Left renal cortex interstitium (tissue), 4 donors: ENCODE measurements around the gene ATP8B3. TPM values are rescaled to one million over a fixed set of nuclear protein-coding genes. Genes with fewer than 3 reads are reported as not detected.

Experiments used
- DNase-seq, 4 donors: peaks; one replicate each; pipeline ENCODE4 v3.0.0-alpha.2; 2013; ENCODE audit warnings: low read depth in 4 of 4, low spot score in 2 of 4, missing footprints in 1 of 4
- polyA plus RNA-seq, 4 donors: library from polyadenylated mRNA; unstranded; fragments of 120-200 nt; gene quantifications; one replicate each; pipeline ENCODE4 v1.2.1, GENCODE V29; 2013; ENCODE audit not compliant: insufficient read length in 4 of 4

Gene ATP8B3
- polyA plus RNA-seq, 4 donors, result 0.52 to 1.0 (median 0.76) TPM

DNA sequence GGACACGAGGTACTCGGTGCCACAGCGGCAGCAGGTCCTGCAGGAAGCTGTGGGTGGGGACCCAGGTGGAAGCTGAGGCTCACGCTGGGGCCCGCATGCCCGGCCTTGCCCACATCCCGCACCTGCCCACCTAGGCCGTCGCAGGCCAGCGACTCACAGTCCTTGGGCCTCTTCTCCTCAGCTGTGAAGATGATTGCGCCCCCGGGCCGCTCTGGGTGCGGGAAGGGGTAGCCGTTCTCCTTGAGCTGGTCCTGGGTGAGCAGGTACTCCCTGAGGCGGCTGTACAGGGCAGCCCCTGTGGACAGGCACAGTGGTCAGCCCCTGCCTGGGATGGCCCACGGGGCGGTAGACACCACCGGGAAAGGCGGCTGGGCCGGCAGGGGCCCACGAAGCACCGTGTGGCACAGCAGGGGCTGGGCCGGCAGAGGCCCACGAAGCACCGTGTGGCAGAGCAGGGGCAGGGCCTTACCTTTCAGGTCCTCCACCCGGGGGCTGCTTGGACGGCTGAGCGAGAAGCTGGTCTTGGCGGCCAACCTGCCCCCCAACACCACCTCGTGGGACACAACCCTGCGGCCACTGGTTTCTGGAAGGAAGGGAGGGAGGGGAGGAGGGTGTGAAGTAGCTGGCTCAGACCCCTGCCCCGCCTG is 6.6 kb upstream of the ATP8B3 start:
- no peak for DNase-seq

DNA sequence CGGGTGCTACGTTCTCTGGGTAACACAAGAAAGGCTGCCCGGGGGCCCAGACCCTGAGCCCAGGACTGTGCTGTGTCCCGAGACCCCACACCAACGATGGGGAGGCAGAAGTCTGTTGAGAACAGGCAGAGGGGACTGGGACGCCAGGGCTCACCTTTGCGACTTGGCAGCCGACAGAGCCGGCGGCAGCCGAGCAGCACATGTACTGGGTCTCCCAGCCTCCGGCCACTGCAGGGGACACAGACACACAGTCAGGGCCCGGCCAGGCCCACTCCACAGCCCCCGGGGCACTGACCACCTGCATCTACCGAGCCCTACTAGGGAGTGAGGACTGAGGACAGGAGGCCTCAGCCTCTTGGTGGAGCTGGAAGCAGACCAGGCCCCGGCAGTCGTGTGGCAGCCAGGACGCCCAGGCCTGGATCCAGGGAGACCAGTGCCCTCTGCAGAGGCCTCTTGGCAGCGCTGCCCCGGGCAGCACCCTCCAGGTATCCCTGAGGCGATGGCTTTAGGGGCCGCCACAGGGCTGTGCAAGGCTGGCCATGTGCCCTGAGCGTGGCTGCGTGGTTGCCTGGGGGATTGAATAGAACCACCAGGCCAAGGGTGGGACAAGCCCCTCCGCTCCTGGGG is 5.6 kb upstream of the ATP8B3 start:
- no peak for DNase-seq

DNA sequence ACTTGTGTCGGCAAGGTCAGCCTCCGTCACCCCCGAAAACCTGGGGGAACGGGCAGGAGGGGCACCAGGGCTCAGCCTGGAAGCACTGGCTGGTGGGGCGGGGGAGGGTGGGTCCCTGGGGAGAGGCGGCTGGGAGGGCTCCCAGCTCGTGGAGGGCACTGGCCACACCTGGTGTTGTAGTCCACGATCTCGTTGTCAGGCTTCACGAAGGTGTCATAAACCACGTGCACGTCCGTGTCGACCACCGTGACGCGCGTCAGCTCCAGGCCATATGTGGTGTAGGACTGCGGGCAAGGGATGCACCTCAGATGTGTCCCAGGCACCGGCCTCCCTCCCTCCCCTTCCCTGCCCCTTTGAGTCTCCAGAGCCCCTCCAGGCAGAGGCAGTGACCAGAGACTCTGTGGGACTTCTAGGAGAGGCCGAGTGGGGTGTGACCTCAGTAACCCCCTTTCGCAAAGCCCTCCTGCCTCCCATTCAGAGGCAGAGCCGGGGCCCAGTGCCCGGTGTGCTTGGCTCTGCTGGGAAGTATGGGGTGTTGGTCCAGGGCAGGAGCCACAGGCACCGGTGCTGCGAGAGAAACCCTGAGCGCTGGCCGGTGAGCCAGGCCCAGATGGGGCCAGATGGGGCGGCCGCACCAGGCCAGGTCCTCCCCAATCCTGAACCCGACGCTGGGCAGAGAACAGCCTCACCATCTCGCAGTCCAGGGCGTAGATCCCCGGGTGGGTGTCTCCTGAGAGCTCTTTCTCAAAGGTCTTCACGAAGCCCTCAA is 4.6 kb upstream of the ATP8B3 start:
- DNase-seq, result no peak

DNA sequence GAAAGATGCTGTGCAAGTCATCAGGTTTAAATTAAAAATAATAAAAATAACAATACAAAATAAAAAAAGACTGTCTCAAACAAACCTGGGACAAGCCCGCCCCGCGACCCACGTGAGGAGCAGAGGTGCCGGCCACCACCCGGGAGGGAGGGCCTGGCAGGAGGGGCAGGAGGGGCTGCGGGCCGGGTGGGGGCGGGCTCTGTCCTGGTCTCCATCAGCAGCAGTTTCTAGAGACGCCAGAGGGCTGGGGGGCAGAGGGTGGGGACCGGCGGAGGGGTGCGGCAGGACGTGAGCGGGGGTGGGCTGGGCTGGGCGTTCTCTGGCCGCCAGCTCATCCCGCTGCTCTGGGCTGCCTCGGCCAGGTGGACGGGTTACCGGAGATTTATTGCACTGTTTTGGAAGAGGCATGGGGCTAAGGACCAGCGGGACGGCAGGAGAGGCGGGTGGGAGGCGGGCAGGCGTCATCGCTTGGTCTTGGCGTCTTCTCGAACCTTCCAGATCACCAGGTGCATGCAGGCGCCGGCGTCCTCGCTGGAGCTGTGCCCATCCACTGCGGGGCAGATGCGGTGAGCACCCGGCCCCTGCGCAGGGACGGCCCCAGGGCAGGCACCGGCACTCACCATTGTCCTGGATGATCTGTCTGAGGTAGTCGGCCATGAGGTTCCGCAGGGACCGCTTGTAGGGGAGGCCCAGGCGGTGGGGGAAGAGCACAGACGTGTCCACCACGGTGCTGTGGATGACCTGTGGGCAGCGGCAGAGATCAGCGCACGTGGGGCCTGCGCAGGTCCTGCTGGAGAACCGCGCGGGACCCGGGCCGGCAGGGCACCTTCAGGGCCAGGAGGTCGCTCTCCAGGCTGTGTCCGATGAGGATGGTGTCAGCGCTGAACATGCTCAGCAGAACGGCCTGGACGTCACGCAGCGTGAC is 3.8 kb upstream of the ATP8B3 start:
- no peak for DNase-seq

DNA sequence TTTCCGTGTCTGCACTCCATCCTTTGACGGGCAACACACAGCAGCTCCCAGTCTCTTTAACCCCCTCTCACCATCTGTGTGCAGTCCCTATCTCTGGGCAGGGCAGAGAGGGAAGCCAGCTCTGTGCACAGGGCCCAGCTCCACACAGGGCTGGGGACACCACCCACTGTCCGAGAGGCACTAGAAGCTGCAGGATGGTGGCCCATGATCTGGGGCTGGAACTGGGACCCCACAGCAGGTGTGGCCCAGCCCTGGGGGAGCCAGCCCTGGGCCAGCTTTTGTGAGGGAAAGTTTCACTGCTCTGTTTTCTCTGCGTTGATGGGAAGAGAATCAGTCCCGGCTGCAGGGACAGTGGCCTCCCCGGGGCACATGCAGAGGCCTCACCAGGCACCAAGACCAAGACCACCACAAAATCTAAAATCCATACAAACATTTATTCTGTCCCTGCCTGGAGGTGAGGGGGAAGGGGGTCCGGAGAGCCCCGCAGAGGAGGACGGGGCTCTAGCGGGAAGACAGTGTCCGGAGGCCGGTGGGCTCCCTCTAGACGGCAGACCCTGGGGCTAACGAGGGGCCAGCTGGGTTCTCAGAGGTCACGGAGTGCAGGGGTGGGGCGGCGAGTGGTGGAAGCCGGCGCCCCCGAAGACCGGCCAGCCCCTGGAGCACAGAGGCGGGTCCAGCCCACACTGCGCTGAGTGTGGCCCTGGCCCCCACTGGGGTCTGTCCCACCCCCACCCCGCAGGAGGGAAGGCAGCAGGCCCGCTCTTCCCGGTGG is 2.9 kb upstream of the ATP8B3 start:
- DNase-seq, result no peak

DNA sequence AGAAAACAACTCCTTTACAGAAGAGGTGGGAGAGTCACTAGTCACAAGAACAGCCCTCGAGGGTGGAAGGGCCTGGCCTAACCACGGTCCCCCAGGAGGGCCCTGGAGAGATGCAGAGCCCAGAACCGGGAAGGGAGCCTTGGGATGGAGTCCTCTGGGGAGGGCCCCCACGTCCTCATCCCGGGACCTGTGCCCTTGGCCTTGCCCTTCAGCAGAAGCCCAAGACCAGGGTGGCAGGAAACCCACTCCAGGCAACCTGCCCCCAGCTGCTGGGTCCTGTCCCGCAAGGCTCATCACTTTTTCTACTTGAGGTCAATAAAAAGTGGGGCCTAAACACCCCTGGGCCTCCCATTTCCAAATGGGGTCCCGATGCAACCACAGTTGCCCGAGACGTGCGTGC is 2.3 kb upstream of the ATP8B3 start:
- DNase-seq, result no peak

DNA sequence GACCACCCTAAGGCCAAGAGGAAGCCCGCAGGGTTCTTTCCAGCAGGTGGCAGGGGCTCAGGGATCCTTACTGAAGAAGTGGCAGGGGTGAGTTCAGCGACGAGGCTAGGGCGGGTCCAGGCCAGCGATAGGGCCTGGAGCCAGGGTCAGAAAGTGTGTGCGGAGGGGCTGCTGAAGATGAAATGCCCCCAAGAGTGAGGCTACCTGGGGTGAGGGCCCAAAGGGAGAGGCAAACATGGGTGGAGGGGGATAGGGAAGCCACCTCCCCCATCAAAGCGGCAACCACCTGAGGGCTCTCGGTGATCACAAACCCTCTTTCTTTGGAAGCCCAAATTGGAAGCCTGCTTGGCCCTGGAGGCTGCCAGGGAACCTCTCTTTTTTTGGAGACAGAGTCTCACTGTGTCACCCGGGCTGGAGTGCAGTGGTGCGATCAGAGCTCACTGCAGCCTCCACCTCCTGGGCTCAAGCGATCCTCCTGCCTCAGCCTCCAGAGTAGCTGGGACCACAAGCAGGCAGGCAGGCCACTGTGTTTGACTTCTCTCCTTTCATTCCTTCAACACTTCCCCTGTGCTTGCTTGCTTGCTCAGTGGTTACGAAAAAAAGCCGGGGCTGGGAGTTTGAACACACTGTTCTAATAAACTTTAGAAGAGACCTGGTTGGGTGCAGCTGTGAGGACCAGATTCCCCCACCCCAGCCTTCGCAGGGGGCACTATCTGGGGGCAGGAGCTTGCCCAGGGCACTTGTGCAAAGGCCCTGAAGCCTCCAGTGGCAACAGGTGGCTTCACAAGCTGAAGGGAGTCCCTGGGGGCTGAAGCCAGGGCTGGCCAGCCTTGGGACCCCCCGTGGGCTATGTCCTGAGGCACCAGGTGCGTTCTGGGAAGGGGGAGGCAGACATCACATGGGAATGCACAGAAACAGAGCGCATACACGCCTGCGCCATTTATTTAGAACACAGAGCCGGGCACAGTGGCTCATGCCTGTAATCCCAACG is 1.4 kb upstream of the ATP8B3 start:
- no peak for DNase-seq

DNA sequence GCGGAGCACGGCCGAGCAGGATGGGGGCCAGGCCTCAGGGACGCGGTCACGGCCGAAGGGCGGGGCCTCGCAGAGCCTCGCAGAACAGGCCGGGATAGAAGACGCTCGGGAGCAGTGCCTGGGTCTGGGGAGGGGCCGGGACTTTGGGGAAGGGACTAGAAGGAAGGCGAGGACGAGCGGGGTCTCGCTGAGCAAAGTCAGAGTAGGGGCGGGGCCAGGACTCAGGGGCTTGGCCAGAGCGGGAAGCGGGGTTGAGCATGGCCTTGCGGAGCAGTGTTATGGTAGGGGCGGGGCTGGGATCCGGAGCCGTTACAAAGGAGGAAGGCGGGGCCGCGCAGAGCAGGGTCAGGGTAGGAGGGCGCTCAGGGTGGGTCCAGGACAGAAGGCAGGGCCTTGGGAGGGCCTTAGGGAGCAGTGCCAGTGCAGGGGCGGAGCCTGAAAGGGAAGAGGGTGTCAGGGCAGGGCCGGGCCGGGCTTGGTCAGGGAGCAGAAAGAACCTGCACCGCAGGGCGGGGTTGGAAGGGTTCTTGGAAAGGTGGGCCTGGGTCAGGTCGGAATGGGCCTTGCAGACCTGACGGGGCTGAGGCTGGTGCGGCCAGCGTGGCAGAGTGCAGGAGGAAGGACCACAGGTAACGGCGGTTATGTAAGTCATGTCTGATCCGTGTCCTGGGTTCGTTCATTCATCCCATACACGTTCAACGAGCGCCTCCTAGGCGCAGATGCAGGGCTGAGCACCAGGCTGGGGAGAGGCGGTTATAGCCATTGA is 533 bp upstream of the ATP8B3 start:
- peak; percentile 48 to 65 (median 61) for DNase-seq

DNA sequence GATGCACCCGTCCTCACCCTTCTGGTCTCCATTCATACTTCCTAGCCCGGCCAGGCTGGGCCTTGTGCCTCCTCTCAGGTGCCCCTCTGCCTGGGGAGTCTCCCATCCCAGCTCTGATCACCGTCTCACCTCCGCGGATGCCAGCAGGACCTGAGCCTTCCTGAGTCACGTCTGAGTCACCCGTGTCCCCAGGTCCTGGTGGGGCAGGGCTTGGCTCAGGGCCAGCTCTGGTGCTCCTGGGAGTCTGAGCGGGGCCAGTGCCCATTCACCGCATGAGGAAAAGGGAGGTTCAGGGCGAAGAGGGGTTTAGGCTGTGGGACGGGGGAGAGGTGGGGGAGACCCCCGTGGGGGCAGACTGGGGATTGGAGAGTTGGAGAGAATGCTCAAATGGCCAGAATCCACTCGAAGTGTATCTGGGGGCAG is 593 bp downstream of the ATP8B3 start:
- no peak for DNase-seq

DNA sequence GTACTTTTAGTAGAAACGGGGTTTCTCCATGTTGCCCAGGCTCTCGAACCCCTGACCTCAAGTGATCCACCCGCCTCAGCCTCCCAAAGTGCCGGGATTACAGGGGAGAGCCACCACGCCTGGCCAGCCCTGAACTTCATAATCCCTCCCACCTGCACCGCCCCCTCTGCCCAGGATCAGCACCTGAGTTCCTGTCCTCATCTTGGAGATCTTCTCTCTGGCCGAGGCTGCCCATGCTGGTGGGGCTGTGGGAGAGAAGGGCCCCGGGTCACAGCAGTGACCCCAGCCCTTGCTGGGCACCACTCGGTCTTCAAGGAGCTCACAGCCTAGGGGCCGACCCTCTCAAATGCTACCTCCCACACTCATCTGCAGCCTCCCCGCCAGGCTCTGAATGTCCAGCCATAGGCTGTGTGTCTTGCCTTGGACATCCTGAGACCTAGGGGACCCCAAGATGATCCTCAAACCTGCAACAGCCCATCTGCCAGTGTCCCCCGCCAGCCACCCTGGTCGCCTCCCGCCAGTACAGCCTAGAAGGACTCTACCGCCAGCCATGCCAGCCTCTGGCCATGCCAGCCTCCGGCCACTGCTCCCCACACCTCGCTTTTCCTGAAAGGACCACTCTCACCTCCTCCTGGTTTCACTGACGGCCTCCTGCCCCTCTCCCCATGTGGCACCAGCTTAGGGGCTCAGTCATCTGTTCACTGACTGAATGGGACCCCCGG is 1.5 kb downstream of the ATP8B3 start:
- DNase-seq, result no peak

DNA sequence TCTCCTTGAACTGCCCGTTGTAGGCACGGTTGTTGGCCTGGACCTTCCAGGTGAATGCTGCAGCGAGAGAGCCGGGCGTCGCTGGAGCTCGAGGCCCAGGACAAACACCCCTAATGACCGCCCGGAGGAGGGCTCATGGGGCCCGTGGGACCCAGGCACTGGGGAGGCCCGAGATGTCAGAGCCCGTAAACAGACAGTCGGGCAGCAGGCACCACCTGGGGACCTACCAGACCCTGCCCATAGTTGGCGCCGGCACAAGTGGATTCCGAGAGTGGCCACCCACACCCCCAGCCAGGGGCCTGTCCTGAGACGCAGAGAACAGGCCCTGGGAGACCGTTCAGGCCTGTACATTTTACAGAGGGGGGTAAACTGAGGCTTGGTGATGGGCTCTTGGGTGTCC is 2.4 kb downstream of the ATP8B3 start:
- DNase-seq, result no peak

DNA sequence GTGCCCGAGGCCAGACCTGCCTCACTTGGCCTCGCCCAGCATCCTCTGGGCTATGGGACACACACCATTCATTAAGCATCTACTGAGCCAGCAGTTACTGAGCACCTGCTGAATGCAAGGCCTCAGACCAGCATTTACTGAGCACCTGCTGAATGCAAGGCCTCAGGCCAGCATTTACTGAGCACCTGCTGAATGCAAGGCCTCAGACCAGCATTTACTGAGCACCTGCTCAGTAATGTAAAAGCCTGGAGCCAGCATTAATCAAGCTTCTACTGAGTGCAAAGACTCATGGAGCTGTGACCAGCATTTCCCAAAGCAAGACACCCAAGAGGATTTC is 3.7 kb downstream of the ATP8B3 start:
- no peak for DNase-seq

DNA sequence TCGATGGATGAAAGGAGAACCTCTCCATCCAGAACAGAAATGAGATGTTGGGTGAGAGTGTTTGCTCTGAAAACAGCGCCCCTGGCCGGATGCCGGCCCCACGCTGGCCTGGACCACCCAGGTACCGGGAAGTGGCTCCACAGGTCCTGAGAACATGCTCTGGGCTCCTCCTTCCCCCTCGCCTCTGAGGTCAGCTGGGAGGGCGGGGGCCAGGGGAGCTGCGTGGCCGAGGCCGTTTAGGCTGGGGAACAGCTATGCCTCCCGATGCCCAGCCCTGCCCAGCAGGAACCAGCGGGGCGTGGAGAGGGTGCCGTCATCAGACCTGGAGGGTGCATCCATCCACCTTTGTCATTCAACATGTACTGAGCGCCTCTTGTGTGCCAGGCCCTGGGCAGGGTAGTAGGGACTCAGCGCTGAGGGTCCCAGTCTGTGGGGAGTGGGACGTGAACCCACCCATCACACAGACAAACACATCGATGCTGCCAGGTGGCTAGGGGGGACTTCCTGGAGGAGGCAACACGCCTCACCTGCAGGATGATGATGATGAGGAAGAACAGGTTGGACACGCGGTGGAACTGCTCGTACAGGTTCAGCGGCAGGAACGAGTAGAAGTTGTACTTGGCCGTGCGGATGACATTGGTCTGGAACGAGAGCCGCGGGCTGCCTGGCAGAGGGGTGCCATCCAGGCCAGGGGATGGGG is 4.2 kb downstream of the ATP8B3 start:
- no peak for DNase-seq

DNA sequence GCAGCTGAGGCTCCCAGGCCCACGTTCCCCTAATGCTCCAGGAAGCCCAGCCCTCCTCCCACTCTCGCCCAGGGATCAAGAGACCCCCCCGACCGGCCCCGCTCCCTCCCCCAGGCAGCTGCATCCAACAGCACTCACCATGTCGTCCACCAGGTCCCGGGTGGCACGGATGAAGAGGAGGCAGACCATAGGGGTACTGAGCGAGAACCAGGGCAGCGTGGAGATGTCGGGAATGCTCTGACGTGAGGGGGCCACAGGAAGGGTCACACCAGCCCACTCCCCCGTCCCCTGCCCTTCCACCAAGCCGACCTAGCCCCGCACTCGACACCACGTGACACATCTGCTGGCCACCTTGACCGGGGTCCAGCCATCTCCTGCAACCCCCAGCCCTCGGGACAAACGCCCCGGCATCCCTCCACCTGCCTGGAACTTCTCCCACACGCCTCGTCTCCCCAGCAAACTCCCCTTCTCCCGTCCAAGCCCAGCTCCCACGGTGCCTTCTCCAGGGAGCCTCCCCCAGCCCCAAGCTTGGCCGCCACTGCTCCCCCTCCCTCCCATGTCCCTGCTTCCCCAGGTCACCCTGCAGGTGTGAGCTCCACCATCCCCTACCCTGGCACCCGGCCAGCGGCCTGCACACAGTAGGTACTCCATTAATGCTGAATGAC is 4.9 kb downstream of the ATP8B3 start:
- DNase-seq, result no peak

DNA sequence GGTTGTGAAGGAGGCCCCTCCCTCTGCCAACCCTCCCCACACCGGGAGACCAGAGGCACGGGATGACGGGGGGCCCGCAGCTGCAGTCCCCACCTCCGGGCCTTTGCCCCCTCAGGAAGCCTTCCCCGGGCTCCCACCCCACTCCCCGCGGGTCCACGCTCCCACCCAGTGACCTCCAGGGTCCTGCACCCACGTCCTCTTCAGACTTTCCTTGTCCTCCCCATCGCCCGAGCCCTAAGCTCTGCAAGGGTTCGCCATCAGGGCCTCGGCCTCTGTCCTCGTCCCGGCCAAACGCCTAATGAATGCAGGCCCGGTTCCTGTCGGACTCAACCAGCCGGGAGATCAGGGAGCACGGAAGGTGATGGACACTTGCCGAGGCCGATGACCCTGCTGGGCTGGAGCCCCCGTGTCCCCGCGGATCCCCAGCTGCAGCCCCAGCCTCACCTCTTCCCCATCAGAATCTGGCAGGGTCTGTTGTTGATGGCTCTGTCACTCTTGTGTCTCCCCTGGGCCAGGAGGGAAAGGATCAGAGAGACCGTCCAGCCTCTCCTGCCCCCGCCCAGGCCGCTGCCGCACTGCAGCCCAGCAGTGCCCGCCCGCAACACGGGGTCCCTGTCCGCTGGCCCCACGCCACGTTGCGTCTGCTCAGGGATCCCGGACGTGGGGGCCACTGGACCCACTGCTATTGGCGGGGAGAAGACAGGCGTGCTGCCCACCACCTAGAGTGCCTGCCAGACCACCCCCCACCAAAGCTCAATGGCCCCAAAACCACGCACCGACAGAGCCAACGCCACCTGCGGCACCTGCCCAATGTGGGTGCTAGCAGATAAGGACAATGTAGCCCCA is 5.7 kb downstream of the ATP8B3 start:
- no peak for DNase-seq
